ENCODE data around the gene HYAL2.

Gene HYAL2

DNA sequence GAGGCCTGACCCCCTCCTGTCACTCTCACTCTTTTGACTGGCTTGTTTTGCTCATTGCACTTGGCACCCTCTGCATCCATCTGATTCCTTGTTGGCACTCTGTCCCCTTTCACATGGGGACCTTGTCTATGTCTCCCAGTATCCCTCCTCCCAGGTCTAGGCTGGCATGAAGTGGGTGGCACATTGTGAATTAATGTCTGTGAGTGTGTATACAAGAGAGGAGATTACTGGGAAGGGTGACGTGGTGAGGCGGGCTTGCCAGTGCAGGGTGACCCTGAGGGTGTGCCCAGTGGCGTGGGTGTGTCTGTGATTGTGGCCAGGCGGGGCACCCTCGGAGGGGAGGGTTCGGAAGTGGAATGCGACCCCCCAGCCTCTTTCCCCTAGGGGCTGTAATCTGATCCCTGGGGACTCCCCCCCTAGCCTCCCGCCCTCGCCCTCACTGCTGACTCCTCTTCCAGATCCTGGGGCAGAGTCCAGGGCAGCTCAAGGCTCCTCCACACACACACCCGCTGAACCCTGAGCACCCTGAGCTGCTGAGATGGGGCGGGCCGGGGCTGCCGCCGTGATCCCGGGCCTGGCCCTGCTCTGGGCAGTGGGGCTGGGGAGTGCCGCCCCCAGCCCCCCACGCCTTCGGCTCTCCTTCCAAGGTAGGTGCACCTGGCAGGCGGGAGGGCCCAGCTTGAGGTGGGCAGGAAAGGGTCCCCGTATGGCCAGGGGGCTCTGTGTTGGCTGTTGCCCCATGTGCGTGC is 53.7 kb downstream of the HYAL2 start, which contains the start of gene SEMA3B:
TSS of gene SEMA3B (plus strand) at position 445 of the 749 bp plus-strand sequence. CDS start at position 539, 94 bp downstream.
- DNase-seq = no peak
- no peak within 1 kb of the TSS for H3K4me3 ChIP-seq (ENCODE audit: low read depth, low read length)
- TF ChIP-seq, protein P1, sequence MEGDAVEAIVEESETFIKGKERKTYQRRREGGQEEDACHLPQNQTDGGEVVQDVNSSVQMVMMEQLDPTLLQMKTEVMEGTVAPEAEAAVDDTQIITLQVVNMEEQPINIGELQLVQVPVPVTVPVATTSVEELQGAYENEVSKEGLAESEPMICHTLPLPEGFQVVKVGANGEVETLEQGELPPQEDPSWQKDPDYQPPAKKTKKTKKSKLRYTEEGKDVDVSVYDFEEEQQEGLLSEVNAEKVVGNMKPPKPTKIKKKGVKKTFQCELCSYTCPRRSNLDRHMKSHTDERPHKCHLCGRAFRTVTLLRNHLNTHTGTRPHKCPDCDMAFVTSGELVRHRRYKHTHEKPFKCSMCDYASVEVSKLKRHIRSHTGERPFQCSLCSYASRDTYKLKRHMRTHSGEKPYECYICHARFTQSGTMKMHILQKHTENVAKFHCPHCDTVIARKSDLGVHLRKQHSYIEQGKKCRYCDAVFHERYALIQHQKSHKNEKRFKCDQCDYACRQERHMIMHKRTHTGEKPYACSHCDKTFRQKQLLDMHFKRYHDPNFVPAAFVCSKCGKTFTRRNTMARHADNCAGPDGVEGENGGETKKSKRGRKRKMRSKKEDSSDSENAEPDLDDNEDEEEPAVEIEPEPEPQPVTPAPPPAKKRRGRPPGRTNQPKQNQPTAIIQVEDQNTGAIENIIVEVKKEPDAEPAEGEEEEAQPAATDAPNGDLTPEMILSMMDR (IDR thresholded peaks at IDR 0.05; ENCODE audit: low read depth, low read length, missing control alignments) = no peak
- H3K27ac ChIP-seq = no peak within 1 kb of the TSS
- in situ Hi-C loops (cut with HindIII; ENCODE audit: low pct_ligation_motif_present, low sequenced_read_pairs) = no loop called here
- H3K27me3 ChIP-seq (replicated peaks) = peaks cover 6% of the 10 kb centered on the region
- H3K36me3 ChIP-seq (replicated peaks) = no peaks in the 10 kb centered on the region

DNA sequence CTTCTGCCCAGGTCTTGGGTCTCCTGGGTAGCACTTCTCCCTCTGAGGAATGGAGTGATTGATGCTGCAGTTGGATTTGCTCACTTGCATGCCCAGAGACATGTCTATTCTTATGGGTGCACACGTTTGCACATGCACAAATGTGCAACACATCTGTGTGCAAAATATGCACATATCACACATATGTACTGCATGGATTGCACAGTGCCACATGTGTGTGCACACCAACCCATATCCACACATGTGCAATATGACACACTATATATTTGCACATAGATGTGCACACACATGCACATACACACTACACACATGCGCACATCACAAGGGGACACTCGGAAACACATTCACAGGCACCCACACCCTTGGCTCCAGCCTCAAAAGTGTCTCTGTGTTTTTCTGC is 54.3 kb downstream of the HYAL2 start:
- TF ChIP-seq, protein P1 (IDR thresholded peaks at IDR 0.05; ENCODE audit: low read depth, low read length, missing control alignments) = no peak
- no peak overlapping the region for H3K4me3 ChIP-seq (ENCODE audit: low read depth, low read length)
- in situ Hi-C loops (cut with HindIII; ENCODE audit: low pct_ligation_motif_present, low sequenced_read_pairs) = no loop called here
- H3K27ac ChIP-seq = no peak overlapping the region
- peaks cover under 1% of the 10 kb centered on the region for H3K27me3 ChIP-seq (replicated peaks)
- H3K36me3 ChIP-seq (replicated peaks) = no peaks in the 10 kb centered on the region
- no peak for DNase-seq
